ENCODE data around the gene PRKD3. TPM values are rescaled to one million over a fixed set of nuclear protein-coding genes. Genes with fewer than 3 reads are reported as not detected.
A peak's percentile ranks its signal among the peaks of the same experiment; 100 is the strongest.

The PRKD3 gene
- total RNA-seq, 1 experiment from 2014 or later: 65.8 TPM

DNA sequence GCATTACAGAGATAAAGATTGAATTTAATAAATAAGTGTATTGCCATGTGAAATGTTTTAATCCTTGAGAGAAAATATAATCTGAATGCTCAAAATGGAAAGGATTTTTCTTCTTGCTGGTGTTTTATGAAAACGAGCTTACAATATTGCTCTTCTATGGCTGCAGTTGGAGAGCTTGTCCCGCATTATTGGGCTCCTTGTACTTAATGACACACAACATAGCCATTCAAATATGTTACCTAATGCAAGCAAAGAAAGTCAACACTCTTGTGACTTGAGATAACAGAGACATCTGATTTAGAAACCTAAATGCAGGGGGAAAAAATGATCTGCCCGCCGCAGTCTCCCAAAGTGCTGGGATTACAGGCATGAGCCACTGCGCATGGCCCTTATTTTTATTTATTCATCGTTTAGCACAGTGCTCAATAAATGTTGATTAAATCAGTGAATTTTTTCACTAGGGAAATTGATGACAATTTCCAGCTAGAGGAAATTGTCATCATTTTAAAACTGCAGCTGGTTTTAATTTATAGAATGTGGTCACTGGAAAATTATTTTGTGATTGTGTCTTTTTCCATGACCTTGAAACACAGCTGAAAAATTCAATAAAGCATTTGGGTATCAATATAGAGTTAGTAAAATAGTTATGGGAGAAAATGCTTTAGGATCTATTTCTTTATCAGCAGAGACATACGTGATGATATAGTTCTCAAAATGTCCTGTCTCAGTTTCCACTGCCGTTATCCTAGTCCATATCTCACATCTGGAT is 2.4 kb upstream of the PRKD3 start:
- H3K4me3 ChIP-seq (ENCODE audit: insufficient read depth, low read depth, low read length): no peak overlapping the region
- H3K27me3 ChIP-seq (ENCODE audit: control insufficient read depth, insufficient read depth, low read length): peaks cover 12% of the 10 kb centered on the region
- no peak for DNase-seq
- H3K36me3 ChIP-seq (replicated peaks; ENCODE audit: control insufficient read depth, insufficient read depth, low read length): no peaks in the 10 kb centered on the region

GRCh38 chr2:37326285-37326684 is 1.7 kb upstream of the PRKD3 start:
- Histone ChIP-seq H3K36me3 (replicated peaks; ENCODE audit: control insufficient read depth, insufficient read depth, low read length) (no peaks in the 10 kb centered on the region), H3K27me3 (ENCODE audit: control insufficient read depth, insufficient read depth, low read length) (peaks cover 12% of the 10 kb centered on the region), H3K4me3 (ENCODE audit: insufficient read depth, low read depth, low read length) (no peak overlapping the region)
- DNase-seq: no peak

DNA sequence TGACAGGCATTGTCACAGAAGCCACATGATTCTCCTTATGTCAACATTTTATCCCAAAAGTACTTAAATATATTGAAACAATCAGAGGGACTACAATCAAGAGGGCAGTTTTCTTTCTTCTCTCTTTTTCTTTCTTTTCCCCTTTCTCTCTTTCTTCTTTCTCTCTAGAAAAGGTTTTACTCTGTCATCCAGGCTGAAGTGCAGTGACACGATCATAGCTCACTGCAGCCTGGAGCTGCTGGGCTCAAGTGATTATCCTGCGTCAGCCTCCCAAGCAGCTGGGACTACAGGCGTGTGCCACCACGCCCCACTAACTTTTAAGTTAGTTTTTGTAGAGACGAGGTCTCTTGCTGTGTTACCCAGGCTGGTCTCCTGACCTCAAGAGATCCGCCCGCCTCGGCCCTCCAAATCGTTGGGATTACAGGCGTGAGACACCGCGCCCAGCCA is 1.0 kb upstream of the PRKD3 start:
- Histone ChIP-seq H3K27me3 (ENCODE audit: control insufficient read depth, insufficient read depth, low read length) (peaks cover 12% of the 10 kb centered on the region), H3K4me3 (ENCODE audit: insufficient read depth, low read depth, low read length) (no peak overlapping the region), H3K36me3 (replicated peaks; ENCODE audit: control insufficient read depth, insufficient read depth, low read length) (no peaks in the 10 kb centered on the region)
- DNase-seq: no peak

DNA sequence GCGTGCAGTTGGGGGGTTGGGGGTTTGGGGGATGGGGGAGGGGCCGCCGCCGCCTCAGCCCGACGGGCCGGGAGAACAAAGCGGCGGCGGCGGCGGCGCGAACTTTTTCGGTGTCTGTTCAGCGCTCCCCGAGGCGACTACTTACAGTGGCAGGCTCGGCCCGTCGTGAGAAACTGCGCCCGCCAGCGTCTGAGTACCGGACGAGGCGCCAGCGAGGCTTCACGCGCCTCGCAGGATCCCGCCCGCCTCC is 172 bp downstream of the PRKD3 start:
- peak overlapping the region; percentile 85 for H3K4me3 ChIP-seq (ENCODE audit: insufficient read depth, low read depth, low read length)
- no peaks in the 10 kb centered on the region for H3K36me3 ChIP-seq (replicated peaks; ENCODE audit: control insufficient read depth, insufficient read depth, low read length)
- no peak for DNase-seq
- peaks cover 12% of the 10 kb centered on the region for H3K27me3 ChIP-seq (ENCODE audit: control insufficient read depth, insufficient read depth, low read length)

DNA sequence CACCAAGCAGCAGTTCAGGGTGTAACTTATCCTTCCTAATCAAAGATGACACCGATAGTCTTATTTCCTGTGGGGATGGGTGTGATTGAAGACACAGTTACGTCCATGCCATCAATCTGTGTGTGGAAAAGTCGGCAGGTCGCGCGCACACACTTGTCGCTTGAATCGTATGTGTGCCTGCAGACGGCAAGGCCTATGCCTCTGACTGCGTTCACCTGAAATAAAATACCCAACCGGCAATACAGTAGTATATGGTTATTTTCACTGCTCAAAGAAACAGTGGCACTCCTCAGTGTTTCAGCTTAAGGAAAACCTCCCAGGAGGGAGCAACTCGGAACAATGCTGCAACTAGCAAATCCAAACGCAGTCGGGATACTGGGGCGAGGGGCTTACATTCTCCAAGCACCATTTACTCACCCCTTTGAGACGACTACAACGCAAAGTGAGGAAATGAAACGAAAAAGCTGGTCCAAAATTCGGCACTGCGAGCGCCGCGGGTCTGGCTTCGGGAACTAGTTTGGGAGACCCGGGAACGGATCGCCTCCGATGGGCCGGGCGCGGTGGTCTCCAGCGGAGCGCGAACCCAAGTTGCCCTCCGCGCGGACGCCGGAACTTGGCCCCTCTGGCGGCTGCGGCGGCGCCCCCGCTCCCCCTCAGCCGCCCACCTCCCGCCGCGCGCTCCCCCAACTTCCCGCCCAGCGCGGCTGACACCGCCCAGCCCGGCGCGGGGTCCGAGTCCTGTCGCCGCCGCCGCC is 675 bp downstream of the PRKD3 start:
- Histone ChIP-seq H3K36me3 (replicated peaks; ENCODE audit: control insufficient read depth, insufficient read depth, low read length) (no peaks in the 10 kb centered on the region), H3K4me3 (ENCODE audit: insufficient read depth, low read depth, low read length) (peak overlapping the region; percentile 85), H3K27me3 (ENCODE audit: control insufficient read depth, insufficient read depth, low read length) (peaks cover 12% of the 10 kb centered on the region)
- peak; percentile 79 for DNase-seq

DNA sequence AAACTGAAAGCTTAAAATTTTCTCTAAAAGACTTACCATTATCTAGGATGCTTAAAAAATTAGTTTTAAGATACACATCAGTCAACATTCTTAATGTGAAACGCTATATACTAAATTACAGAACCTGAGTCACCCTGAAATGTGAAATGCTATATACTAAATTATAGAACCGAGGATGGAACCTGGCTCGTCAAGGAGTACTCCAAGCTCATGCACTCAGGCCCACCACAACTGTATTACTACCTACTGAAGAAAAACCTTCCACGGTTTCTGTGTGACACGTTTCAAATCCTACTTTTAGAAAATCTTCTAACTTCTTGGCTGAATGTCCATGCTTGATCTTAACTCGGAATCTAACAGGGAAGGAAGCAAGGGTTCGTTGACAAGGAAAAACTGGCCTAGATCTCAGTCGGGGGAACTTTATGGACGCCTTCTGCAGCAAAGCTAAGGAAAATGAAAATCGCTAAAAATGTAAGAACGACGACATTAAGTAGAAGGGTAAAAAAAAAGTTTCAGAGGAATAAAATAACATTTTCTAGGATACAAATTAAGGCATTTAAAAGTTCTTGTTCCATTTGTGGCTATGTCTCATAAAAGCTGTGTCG is 1.4 kb downstream of the PRKD3 start:
- no peaks in the 10 kb centered on the region for H3K36me3 ChIP-seq (replicated peaks; ENCODE audit: control insufficient read depth, insufficient read depth, low read length)

GRCh38 chr2:37322368-37322767 is 2.3 kb downstream of the PRKD3 start:
- H3K4me3 ChIP-seq (ENCODE audit: insufficient read depth, low read depth, low read length): no peak overlapping the region
- no peaks in the 10 kb centered on the region for H3K36me3 ChIP-seq (replicated peaks; ENCODE audit: control insufficient read depth, insufficient read depth, low read length)
- H3K27me3 ChIP-seq (ENCODE audit: control insufficient read depth, insufficient read depth, low read length): peaks cover 12% of the 10 kb centered on the region
- no peak for DNase-seq

More for the DNA sequence above, 1.4 kb downstream of the PRKD3 start:
- no peak for DNase-seq
- H3K4me3 ChIP-seq (ENCODE audit: insufficient read depth, low read depth, low read length): peak overlapping the region; percentile 85
- peaks cover 12% of the 10 kb centered on the region for H3K27me3 ChIP-seq (ENCODE audit: control insufficient read depth, insufficient read depth, low read length)

DNA sequence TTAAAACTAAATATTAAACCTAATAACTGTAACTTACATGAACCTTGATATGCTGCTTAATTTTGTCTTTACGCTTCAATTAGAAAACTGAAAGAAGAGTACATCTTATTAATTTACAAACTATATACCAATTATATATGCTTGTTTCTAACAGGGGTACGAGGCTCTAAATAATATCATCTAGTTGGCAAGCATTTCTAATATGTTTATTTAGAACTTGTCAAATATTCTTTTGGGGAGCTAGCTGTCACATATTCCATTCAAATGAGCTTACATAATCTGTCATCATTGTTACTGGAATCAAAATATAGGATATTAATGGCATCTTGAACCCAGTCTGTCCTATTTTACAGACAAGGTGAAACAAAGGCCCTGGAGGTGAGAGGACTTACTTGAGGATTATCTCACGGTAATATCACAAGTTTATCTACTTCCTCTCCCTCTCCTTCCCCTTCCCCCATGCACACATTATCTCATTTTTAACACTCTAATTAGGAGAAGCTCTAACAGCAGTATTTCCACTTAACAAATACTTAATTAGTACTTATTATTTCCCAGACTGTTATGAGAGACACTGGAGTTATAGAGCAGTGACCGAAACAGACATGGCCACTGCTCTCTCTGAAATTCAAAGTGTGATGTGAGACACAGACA is 3.5 kb downstream of the PRKD3 start:
- Histone ChIP-seq H3K27me3 (ENCODE audit: control insufficient read depth, insufficient read depth, low read length) (peaks cover 11% of the 10 kb centered on the region), H3K36me3 (replicated peaks; ENCODE audit: control insufficient read depth, insufficient read depth, low read length) (no peaks in the 10 kb centered on the region), H3K4me3 (ENCODE audit: insufficient read depth, low read depth, low read length) (no peak overlapping the region)
- no peak for DNase-seq

- peaks cover 3% of the 10 kb centered on the region for H3K27me3 ChIP-seq (ENCODE audit: control insufficient read depth, insufficient read depth, low read length)
- DNase-seq: no peak
- H3K4me3 ChIP-seq (ENCODE audit: insufficient read depth, low read depth, low read length): no peak overlapping the region
- H3K36me3 ChIP-seq (replicated peaks; ENCODE audit: control insufficient read depth, insufficient read depth, low read length): no peaks in the 10 kb centered on the region
These were observed 4.7 kb downstream of the PRKD3 start for GRCh38 chr2:37319754-37320609.

GRCh38 chr2:37318401-37318800 is 6.2 kb downstream of the PRKD3 start:
- no peak for DNase-seq
- Histone ChIP-seq H3K36me3 (replicated peaks; ENCODE audit: control insufficient read depth, insufficient read depth, low read length) (no peaks in the 10 kb centered on the region), H3K27me3 (ENCODE audit: control insufficient read depth, insufficient read depth, low read length) (no peaks in the 10 kb centered on the region), H3K4me3 (ENCODE audit: insufficient read depth, low read depth, low read length) (no peak overlapping the region)

DNA sequence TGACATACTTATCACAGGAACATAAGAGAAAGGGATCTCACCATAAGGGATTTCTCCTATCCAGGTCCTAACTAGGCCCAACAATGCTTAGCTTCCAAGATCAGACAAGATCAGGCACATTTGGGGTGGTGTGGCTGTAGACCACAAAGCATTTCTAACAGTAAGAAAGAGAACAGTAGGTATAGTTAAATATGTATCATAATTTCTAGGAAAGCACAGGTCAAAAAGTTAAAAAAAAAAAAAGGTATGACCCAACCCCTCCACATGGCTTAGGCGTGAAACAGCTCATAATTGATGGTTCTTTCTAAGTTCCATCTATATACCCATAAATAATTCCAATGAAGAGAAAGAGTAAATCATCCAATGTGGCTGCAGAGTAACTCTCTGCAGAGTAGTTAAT is 6.9 kb downstream of the PRKD3 start:
- Histone ChIP-seq H3K27me3 (ENCODE audit: control insufficient read depth, insufficient read depth, low read length) (no peaks in the 10 kb centered on the region), H3K36me3 (replicated peaks; ENCODE audit: control insufficient read depth, insufficient read depth, low read length) (no peaks in the 10 kb centered on the region), H3K4me3 (ENCODE audit: insufficient read depth, low read depth, low read length) (no peak overlapping the region)
- no peak for DNase-seq

DNA sequence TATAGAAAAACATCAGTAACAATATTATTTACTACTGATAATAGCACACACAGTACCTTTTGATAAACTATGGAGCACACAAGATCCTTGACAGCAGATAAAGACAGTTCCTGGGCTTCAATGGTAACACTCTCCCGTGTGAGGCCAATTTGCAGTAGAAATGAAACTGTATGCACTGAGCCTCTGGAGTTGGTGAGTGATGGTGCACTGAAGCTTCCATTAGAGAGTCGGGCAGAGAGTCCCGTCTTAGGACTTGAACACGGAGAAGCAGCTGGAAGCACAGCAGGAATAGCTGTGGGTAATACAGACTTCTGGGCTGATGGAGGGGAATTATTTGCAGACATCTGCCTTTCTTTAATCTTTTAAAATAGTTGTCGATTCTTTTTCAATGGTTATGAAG is 8.5 kb downstream of the PRKD3 start:
- no peak overlapping the region for H3K4me3 ChIP-seq (ENCODE audit: insufficient read depth, low read depth, low read length)
- no peaks in the 10 kb centered on the region for H3K36me3 ChIP-seq (replicated peaks; ENCODE audit: control insufficient read depth, insufficient read depth, low read length)
- no peak for DNase-seq
- no peaks in the 10 kb centered on the region for H3K27me3 ChIP-seq (ENCODE audit: control insufficient read depth, insufficient read depth, low read length)

DNA sequence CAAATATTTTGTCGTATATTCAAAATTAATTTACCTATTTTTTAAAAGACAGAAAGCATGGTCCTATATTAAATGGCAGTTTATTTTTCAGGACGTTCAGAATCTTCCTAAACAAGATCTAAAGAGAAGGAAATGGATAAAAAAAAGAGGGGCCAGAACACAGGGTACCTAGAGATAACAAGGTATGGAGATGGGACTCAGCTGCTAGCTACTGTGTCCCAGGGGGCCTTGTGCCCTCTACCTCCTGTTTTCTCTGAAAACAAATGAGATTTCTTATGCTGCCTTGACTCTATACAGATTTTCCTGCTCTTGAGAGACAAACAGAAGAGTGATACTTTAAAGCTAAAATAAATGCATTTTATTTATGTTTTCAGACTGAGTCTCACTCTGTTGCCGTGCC is 9.3 kb downstream of the PRKD3 start:
- Histone ChIP-seq H3K4me3 (ENCODE audit: insufficient read depth, low read depth, low read length) (no peak overlapping the region), H3K27me3 (ENCODE audit: control insufficient read depth, insufficient read depth, low read length) (no peaks in the 10 kb centered on the region), H3K36me3 (replicated peaks; ENCODE audit: control insufficient read depth, insufficient read depth, low read length) (no peaks in the 10 kb centered on the region)
- DNase-seq: no peak

DNA sequence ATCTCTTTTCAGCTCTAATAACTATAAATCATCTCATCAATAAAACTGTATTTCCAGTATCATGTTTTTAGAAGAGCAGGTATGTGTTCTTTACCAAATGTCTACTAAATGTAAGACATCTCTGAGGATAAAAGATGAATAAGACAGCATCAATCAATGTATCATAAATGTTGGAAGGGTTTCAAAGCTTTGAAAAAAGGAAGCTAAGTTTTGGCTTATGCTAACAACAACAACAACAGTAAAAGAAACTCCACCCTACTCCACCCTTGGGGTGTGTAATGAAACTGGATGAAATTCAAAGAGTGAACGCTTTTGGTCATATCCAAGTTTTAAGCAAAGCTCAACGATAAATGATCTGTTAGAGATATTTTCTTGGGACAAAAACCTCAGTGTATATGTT is 17.1 kb downstream of the PRKD3 start:
- Histone ChIP-seq H3K4me3 (ENCODE audit: insufficient read depth, low read depth, low read length) (no peak overlapping the region), H3K27me3 (ENCODE audit: control insufficient read depth, insufficient read depth, low read length) (no peaks in the 10 kb centered on the region), H3K36me3 (replicated peaks; ENCODE audit: control insufficient read depth, insufficient read depth, low read length) (no peaks in the 10 kb centered on the region)
- DNase-seq: no peak
